ENCODE measurements around the gene TOMT. TPM values are rescaled to one million over a fixed set of nuclear protein-coding genes. Genes with fewer than 3 reads are reported as not detected.
A peak's percentile ranks its signal among the peaks of the same experiment; 100 is the strongest.
"Not testable (repeated sequence)": the region's sequence is repeated elsewhere in the genome, so short reads cannot be mapped to it uniquely, and the experiment has no call there.

The TOMT gene
- polyA plus RNA-seq, 2 of the 4 experiments (the other 2 are of a cell fraction) = not detected

- H3K4me1 ChIP-seq = no peaks in the 10 kb centered on the region
- WGBS (ENCODE audit: missing lambda C conversion rate) = 76% methylated on average over 4 of the region's 4 CpGs
- ATAC-seq (no peak), FAIRE-seq (no peak), DNase-seq (ENCODE audit: low read depth in 1 of 2, low spot score in 1 of 2) (no peak)
- no peak for TF ChIP-seq CHD2 (IDR thresholded peaks at IDR 0.05; ENCODE audit: low read length, partially characterized antibody)
- TF ChIP-seq ZFP36 (IDR thresholded peaks at IDR 0.05; ENCODE audit: borderline replicate concordance, partially characterized antibody) = no peak
- no peak for TF ChIP-seq JUNB (IDR thresholded peaks at IDR 0.05)
- TF ChIP-seq MAFK (IDR thresholded peaks at IDR 0.05; ENCODE audit: partially characterized antibody) = no peak
- H3K9me3 ChIP-seq = no peaks in the 10 kb centered on the region
- ChIA-PET CTCF (interaction anchor here (1.2 to 6.0 kb wide), 2 partner anchors 32 to 298 kb away, joined by 4 to 21 read pairs; no protein-coding TSS in a partner anchor), POLR2A (no interaction called here)
- no peak overlapping the region for H3K4me3 ChIP-seq
- H3K4me2 ChIP-seq = no peak overlapping the region
- no peak overlapping the region for H3K27ac ChIP-seq
Measured at GRCh38 chr11:72150882-72151281, 45.2 kb downstream of the TOMT start.

DNA sequence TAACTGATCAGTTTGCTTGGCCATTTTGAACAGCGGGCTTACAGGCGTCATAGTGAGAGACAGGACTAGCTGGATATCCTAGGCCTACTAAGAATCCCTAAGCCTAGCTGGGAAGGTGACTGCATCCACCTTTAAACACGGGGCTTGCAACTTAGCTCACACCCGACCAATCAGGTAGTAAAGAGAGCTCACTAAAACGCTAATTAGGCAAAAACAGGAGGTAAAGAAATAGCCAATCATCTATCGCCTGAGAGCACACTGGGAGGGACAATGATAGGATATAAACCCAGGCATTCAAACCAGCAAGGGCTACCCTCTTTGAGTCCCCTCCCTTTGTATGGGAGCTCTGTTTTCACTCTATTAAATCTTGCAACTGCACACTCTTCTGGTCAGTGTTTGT, 48.1 kb downstream of the TOMT start:
- not testable (repeated sequence) for ATAC-seq
- WGBS (ENCODE audit: missing lambda C conversion rate) = 79% methylated on average over 6 of the region's 6 CpGs

DNA sequence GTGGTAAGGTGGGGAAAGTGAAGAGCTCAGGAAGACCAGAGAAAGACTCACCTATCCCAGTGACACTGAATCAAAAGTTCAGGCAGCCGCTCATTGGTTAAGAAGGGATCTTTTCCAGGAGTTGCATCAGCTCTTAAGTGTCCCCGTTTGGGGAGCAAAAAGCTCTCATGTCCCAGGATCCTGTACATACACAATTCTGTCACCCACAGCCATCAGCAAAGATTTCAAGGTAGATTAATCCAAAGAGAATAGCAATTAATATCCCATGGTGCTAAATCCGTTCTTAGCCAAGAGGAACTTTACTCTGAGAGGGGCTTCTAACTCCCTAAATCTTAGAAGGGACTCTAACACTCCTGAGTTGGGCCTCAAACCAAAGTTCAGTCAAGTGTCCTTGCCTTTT, 49.1 kb downstream of the TOMT start:
- FAIRE-seq = no peak
- ChIA-PET CTCF (interaction anchor here (6.0 to 6.1 kb wide), 2 partner anchors 10 to 28 kb away, joined by 21 to 40 read pairs; no protein-coding TSS in a partner anchor), POLR2A (no interaction called here)
- no peaks in the 10 kb centered on the region for H3K4me1 ChIP-seq
- ATAC-seq = no peak
- no peak overlapping the region for H3K4me2 ChIP-seq
- TF ChIP-seq NPAS2 (CRISPR knock-in tag; IDR thresholded peaks at IDR 0.05; ENCODE audit: borderline replicate concordance) (no peak), HOXB13 (CRISPR knock-in tag; IDR thresholded peaks at IDR 0.05; ENCODE audit: low read depth) (no peak)
- DNase-seq (ENCODE audit: low read depth in 1 of 2, low spot score in 1 of 2) = no peak
- H3K9me3 ChIP-seq = no peaks in the 10 kb centered on the region
- WGBS (ENCODE audit: missing lambda C conversion rate) = 75% methylated on average over 3 of the region's 3 CpGs
- H3K4me3 ChIP-seq = no peak overlapping the region
- no peak overlapping the region for H3K27ac ChIP-seq

More for the DNA sequence above, 48.1 kb downstream of the TOMT start:
- H3K4me1 ChIP-seq; H3K4me2 ChIP-seq; POLR2A ChIA-PET; FAIRE-seq; H3K4me3 ChIP-seq; H3K9me3 ChIP-seq; H3K27ac ChIP-seq; DNase-seq (ENCODE audit: low read depth in 1 of 2, low spot score in 1 of 2): not testable (repeated sequence)
- CTCF ChIA-PET = interaction anchor here (0.8 to 6.1 kb wide), 4 partner anchors 9 to 177 kb away, joined by 3 to 40 read pairs (median 12); no protein-coding TSS in a partner anchor
- peak; percentile 19 for TF ChIP-seq MAFK (IDR thresholded peaks at IDR 0.05; ENCODE audit: partially characterized antibody)

DNA sequence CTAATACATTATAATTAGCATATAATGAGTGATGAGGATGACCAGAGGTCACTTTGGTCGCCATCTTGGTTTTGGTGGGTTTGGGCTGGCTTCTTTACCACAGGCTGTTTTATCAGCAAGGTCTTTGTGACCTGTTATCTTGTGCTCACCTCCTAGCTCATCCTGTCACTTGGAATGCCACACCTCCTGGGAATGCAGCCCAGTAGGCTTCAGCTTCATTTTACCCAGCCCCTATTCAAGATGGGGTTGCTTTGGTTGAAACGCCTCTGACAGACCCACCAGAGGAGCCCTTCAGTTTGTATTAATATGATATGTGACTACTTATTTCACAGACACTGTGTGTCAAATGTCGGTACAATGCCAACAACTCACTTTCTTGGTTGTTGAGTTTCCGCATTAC, 50.0 kb downstream of the TOMT start:
- no peak for TF ChIP-seq NR3C1 (IDR thresholded peaks at IDR 0.05)
- no peak for TF ChIP-seq TP53 (CRISPR knock-in tag; IDR thresholded peaks at IDR 0.05)
- TF ChIP-seq MAFK (IDR thresholded peaks at IDR 0.05; ENCODE audit: partially characterized antibody) = no peak
- no peak for TF ChIP-seq NFE2L2 (conservative IDR thresholded peaks at IDR 0.05; ENCODE audit: low read length)
- no peak for TF ChIP-seq MYC (IDR thresholded peaks at IDR 0.05; ENCODE audit: borderline replicate concordance, low read length)
- Histone ChIP-seq H3K4me2 (no peak overlapping the region), H3K9me3 (no peaks in the 10 kb centered on the region), H3K4me3 (no peak overlapping the region), H3K27ac (no peak overlapping the region), H3K4me1 (no peaks in the 10 kb centered on the region)
- WGBS (ENCODE audit: missing lambda C conversion rate) = 54% methylated on average over 4 of the region's 4 CpGs
- ATAC-seq (no peak), DNase-seq (ENCODE audit: low read depth in 1 of 2, low spot score in 1 of 2) (no peak), FAIRE-seq (no peak)
- POLR2A ChIA-PET = no interaction called here
- CTCF ChIA-PET = interaction anchor here (1.4 to 6.1 kb wide), 4 partner anchors 11 to 130 kb away, joined by 3 to 40 read pairs (median 14); no protein-coding TSS in a partner anchor

GRCh38 chr11:72157131-72157530, 51.4 kb downstream of the TOMT start:
- Histone ChIP-seq H3K4me2 (no peak overlapping the region), H3K4me1 (no peaks in the 10 kb centered on the region), H3K9me3 (no peaks in the 10 kb centered on the region), H3K27ac (no peak overlapping the region), H3K4me3 (no peak overlapping the region)
- FAIRE-seq = no peak
- 70% methylated on average over 4 of the region's 4 CpGs for WGBS (ENCODE audit: missing lambda C conversion rate)
- CTCF ChIA-PET = interaction anchor here (1.4 to 6.1 kb wide), 5 partner anchors 10 to 132 kb away, joined by 3 to 40 read pairs (median 7); no protein-coding TSS in a partner anchor
- DNase-seq (ENCODE audit: low read depth in 1 of 2, low spot score in 1 of 2) = no peak
- POLR2A ChIA-PET = no interaction called here
- no peak for ATAC-seq
- TF ChIP-seq HOXB13 (CRISPR knock-in tag; IDR thresholded peaks at IDR 0.05; ENCODE audit: low read depth) = no peak
- TF ChIP-seq POLR2AphosphoS2 (conservative IDR thresholded peaks at IDR 0.05; ENCODE audit: low read length) = no peak
- TF ChIP-seq HEYL (CRISPR knock-in tag; IDR thresholded peaks at IDR 0.05) = no peak
- TF ChIP-seq, protein P1, sequence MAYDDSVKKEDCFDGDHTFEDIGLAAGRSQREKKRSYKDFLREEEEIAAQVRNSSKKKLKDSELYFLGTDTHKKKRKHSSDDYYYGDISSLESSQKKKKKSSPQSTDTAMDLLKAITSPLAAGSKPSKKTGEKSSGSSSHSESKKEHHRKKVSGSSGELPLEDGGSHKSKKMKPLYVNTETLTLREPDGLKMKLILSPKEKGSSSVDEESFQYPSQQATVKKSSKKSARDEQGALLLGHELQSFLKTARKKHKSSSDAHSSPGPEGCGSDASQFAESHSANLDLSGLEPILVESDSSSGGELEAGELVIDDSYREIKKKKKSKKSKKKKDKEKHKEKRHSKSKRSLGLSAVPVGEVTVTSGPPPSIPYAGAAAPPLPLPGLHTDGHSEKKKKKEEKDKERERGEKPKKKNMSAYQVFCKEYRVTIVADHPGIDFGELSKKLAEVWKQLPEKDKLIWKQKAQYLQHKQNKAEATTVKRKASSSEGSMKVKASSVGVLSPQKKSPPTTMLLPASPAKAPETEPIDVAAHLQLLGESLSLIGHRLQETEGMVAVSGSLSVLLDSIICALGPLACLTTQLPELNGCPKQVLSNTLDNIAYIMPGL (CRISPR knock-in tag; IDR thresholded peaks at IDR 0.05; ENCODE audit: borderline replicate concordance) = no peak
- TF ChIP-seq MAFK (IDR thresholded peaks at IDR 0.05; ENCODE audit: partially characterized antibody) = no peak
- no peak for TF ChIP-seq CBX2 (IDR thresholded peaks at IDR 0.05; ENCODE audit: borderline replicate concordance, low read depth)
- no peak for TF ChIP-seq JUNB (IDR thresholded peaks at IDR 0.05)
- no peak for TF ChIP-seq HOXB5 (CRISPR knock-in tag; IDR thresholded peaks at IDR 0.05)
- no peak for TF ChIP-seq CTCF (IDR thresholded peaks at IDR 0.05)
- TF ChIP-seq REST (IDR thresholded peaks at IDR 0.05) = no peak
- no peak for TF ChIP-seq SMC3 (IDR thresholded peaks at IDR 0.05)
- TF ChIP-seq MAZ (IDR thresholded peaks at IDR 0.05; ENCODE audit: borderline replicate concordance, low read depth, low read length) = no peak
